Stimulated activated CD8-positive, alpha-beta memory T cell treated with anti-CD3 and anti-CD28 coated beads, Interleukin-15, amount 100 ng/mL, for 4 hours (primary cell): ENCODE measurements around the gene PGGHG.

Experiments
- DNase-seq, 2 donors: peaks; one replicate each; pipeline ENCODE4 v3.0.0-alpha.2; 2020; ENCODE audit warnings: low read depth in 2 of 2

PGGHG gene

GRCh38 chr11:285021-285893, 3.7 kb upstream of the PGGHG start:
- DNase-seq = no peak

GRCh38 chr11:285894-286220, 3.1 kb upstream of the PGGHG start:
- DNase-seq = no peak

DNA sequence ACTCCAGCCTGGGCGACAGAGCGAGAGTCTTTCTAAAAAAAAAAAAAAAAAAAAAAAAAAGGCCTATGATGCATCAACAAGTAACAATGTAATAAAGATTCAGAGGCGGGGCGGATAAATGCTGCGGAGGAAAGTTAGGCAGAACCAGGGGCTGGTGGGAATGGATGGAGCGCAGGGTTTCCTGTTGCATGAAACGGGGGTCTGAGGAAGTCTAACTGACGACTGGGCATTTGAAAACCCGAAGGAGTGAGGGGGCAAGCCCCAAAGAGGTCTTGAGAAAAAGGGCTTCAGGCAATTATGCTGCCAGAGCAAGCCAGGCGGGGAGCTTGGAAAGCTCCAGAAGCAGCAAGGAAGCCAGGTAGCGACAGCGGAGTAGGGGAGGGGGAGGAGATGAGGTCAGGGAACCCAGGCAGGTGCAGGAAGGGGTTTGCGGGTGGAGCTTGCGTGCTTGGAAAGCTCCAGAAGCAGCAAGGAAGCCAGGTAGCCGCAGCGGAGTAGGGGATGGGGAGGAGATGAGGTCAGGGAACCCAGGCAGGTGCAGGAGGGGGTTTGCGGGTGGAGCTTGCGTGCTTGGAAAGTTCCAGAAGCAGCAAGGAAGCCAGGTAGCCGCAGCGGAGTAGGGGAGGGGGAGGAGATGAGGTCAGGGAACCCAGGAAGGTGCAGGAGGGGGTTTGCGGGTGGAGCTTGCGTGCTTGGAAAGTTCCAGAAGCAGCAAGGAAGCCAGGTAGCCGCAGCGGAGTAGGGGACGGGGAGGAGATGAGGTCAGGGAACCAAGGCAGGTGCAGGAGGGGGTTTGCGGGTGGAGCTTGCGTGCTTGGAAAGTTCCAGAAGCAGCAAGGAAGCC, 1.7 kb upstream of the PGGHG start:
- DNase-seq = peak in 1 of 2 donors; percentile 64

GRCh38 chr11:287821-288477, 977 bp upstream of the PGGHG start:
- DNase-seq = no peak

DNA sequence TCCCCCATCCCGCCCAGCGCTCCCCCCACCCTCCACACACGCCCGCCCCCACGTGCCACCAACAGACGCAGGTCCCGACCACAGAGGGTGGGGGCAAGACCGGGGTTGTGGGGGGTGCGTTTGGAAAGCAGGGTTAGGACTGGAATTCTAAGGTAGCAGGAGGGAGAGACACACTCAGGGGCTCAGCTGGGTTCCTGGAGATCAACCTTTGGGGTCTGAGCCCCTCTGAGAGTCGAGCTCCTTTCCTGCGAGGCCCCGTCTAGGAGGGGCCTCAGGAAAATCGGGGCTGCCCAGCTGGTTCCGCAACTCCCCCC, 429 bp downstream of the PGGHG start:
- no peak for DNase-seq

GRCh38 chr11:289712-290620, 1.0 kb downstream of the PGGHG start:
- no peak for DNase-seq

DNA sequence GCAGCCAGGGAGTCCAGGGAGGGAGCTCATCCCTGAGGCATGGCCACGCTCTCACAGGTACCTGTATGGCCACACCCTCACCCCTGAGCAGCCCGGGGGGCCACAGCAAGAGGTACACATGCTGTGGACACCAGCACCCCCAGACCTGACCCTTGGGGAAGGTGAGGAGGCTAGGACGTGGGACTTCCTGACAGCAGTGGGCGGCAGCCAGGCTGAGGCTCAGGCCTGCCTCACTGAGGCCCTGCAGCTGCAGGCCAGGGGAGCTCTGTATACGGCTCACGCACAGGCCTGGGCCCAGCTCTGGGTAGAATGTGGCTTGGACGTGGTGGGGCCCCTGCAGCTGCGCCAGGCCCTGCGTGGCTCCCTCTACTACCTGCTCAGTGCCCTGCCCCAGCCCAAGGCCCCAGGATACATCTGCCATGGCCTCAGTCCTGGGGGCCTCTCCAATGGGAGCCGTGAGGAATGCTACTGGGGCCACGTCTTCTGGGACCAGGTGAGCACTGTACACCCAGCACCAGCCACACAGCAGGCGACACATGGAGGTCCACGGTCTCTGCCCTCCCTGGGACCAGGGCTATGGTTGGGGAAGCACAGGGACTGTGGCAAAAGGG, 1.8 kb downstream of the PGGHG start:
- DNase-seq = no peak

GRCh38 chr11:291281-292210, 2.6 kb downstream of the PGGHG start:
- no peak for DNase-seq

GRCh38 chr11:292211-293121, 3.5 kb downstream of the PGGHG start:
- DNase-seq = no peak

DNA sequence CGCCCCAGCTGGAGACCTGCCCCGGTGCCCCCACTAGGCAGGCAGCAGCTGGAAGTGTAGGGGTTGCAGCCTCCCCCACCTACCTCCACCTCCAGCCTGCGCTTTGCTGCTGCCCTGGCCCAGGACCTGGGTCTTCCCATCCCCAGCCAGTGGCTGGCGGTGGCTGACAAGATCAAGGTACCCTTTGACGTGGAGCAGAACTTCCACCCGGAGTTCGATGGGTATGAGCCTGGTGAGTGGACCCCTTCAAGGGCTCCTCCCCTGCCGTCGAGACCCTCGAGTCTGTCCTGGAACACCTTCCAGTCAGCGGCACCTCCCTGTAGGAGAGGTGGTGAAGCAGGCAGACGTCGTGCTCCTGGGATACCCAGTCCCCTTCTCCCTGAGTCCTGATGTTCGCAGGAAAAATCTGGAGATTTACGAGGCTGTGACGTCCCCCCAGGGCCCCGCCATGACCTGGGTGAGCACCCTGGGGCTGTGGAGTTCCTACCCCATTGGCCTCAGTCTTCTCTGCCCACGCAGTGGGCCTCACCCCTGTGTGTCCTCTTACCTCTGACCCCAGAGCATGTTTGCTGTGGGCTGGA, 4.4 kb downstream of the PGGHG start:
- DNase-seq = no peak

- no peak for DNase-seq
Measured at GRCh38 chr11:293852-294661, 5.1 kb downstream of the PGGHG start.

DNA sequence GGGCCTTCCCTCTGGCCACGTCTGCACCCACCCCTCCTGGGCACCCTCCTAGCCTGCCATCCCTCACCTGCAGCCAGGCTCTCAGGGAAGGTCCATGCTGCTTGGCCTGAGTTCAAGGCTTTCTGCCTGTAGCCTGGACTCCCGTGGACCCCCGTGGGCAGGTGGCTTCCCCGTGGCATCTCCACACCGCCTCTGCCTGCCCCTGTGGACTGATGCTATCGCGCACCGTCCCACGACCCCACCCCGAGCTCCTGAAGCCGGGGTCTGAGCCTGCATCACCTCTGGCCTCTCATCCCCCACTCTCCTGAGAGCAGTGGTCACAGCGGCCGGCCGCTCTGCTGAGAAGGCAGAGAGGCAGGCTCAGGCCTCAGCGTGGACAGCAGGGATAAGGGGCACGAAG, 5.9 kb downstream of the PGGHG start:
- no peak for DNase-seq

GRCh38 chr11:295351-296170, 6.6 kb downstream of the PGGHG start:
- no peak for DNase-seq

GRCh38 chr11:296171-297050, 7.5 kb downstream of the PGGHG start:
- DNase-seq = no peak

DNA sequence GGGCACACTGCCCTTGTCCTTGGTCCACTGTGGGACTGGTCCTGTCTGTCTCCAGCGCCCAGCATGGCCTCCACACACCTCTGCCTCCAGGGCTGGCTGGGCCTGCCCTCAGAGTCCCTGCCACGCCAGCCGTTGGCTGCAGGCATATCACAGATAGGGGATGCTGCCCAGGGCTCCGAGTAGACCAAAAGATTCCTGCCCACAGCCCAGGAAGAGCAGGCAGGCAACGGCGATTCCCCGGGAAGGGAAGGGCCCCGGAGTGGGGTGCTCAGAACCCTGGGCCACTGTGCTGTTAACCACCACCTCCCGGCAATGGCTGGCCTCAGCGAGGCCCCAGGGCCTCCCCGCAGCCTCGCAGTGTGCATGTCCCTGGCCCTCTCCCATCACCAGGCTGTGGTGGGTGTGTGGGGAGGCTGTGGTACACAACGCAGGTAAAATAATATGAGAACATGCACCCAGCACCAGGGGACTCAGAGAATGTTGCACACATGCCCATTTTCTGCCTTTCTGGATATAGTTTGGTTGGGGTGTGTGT, 8.2 kb downstream of the PGGHG start:
- no peak for DNase-seq
